WTC11 (cell line): Measurements from ENCODE around the gene ADPGK. TPM values are rescaled to one million over a fixed set of nuclear protein-coding genes. Genes with fewer than 3 reads are reported as not detected.

Experiments used
- ATAC-seq: fragments of 200-7000 bp; cut with Tn5 transposase; 2 replicates; pipeline ENCODE4 v1.10.0; 2021; ENCODE audit warnings: mild to moderate bottlenecking, moderate library complexity
- CTCF ChIA-PET: fragments of 300-600 bp; sonication (Branson Sonifier 250); formaldehyde crosslinking; loops from one replicate; lab custom pipeline; 2021; ENCODE audit warnings: antibody characterized with exemption; lab: Charles Lee
- POLR2A ChIA-PET: fragments of 350-600 bp; sonication (Branson Sonifier 250); formaldehyde crosslinking; loops from one replicate; lab custom pipeline; 2021; ENCODE audit warnings: antibody characterized with exemption; lab: Charles Lee
- DNase-seq: peaks from one replicate; pipeline ENCODE4 v3.0.0; 2021; ENCODE audit warnings: low spot score
- H3K27ac Mint-ChIP-seq: 2 replicates; pipeline ENCODE4 v1.8.0; 2021; ENCODE audit warnings: mixed read lengths
- H3K27me3 Mint-ChIP-seq: 2 replicates; pipeline ENCODE4 v1.8.0; 2021; ENCODE audit warnings: low read depth, mild to moderate bottlenecking, moderate library complexity, mixed read lengths
- H3K36me3 Mint-ChIP-seq: 2 replicates; pipeline ENCODE4 v1.8.0; 2021; ENCODE audit warnings: mixed read lengths
- H3K4me1 Mint-ChIP-seq: 2 replicates; pipeline ENCODE4 v1.8.0; 2022; ENCODE audit warnings: mixed read lengths
- H3K4me3 Mint-ChIP-seq: 2 replicates; pipeline ENCODE4 v1.8.0; 2021; ENCODE audit warnings: mild to moderate bottlenecking, moderate library complexity, mixed read lengths
- H3K9me3 Mint-ChIP-seq: 2 replicates; pipeline ENCODE4 v1.8.0; 2021; ENCODE audit warnings: mixed read lengths
- AR ChIP-seq: fragments of 250-450 bp; sonication (Bioruptor Pico); IDR thresholded peaks from 2 replicates; pipeline ENCODE4 v1.9.0; 2021; ENCODE audit warnings: mild to moderate bottlenecking
- ATF6 ChIP-seq: sonication (generic); formaldehyde crosslinking; IDR thresholded peaks from 2 replicates; pipeline ENCODE4 v1.8.1; 2023; ENCODE audit warnings: mild to moderate bottlenecking, missing genetic modification reagents
- CDX4 ChIP-seq: fragments of 250-450 bp; sonication (Bioruptor Pico); IDR thresholded peaks from 2 replicates; pipeline ENCODE4 v1.9.0; 2021; ENCODE audit warnings: moderate library complexity, mild to moderate bottlenecking, inconsistent platforms, borderline replicate concordance
- ERG ChIP-seq: fragments of 250-450 bp; sonication (Bioruptor Pico); IDR thresholded peaks from 2 replicates; pipeline ENCODE4 v1.8.0; 2021; ENCODE audit warnings: mild to moderate bottlenecking
- FOXJ3 ChIP-seq: sonication (generic); formaldehyde crosslinking; IDR thresholded peaks from 2 replicates; pipeline ENCODE4 v1.9.0; 2021; ENCODE audit warnings: missing genetic modification reagents, mild to moderate bottlenecking, borderline replicate concordance
- MAX ChIP-seq: sonication (generic); formaldehyde crosslinking; IDR thresholded peaks from 2 replicates; pipeline ENCODE4 v1.8.0; 2022; ENCODE audit warnings: mild to moderate bottlenecking, missing genetic modification reagents
- MXD4 ChIP-seq: fragments of 250-450 bp; sonication (Bioruptor Pico); IDR thresholded peaks from 2 replicates; pipeline ENCODE4 v1.8.0; 2021; ENCODE audit warnings: mild to moderate bottlenecking, moderate library complexity, borderline replicate concordance
- NR3C1 ChIP-seq: sonication (generic); formaldehyde crosslinking; conservative IDR thresholded peaks from 2 replicates; pipeline ENCODE4 v1.8.1; 2023; ENCODE audit warnings: low read depth, mild to moderate bottlenecking, missing genetic modification reagents
- PREB ChIP-seq: sonication (generic); formaldehyde crosslinking; IDR thresholded peaks from 2 replicates; pipeline ENCODE4 v1.8.1; 2022; ENCODE audit warnings: mild to moderate bottlenecking, missing genetic modification reagents, moderate library complexity, borderline replicate concordance
- SMAD3 ChIP-seq: sonication (generic); formaldehyde crosslinking; IDR thresholded peaks from 2 replicates; pipeline ENCODE4 v1.8.0; 2022; ENCODE audit warnings: missing genetic modification reagents, mild to moderate bottlenecking, borderline replicate concordance
- SP1 ChIP-seq: sonication (generic); formaldehyde crosslinking; conservative IDR thresholded peaks from 2 replicates; pipeline ENCODE4 v1.8.1; 2022; ENCODE audit warnings: missing genetic modification reagents
- STAT6 ChIP-seq: sonication (generic); formaldehyde crosslinking; conservative IDR thresholded peaks from 2 replicates; pipeline ENCODE4 v1.8.1; 2023; ENCODE audit warnings: mild to moderate bottlenecking, low read depth, missing genetic modification reagents, moderate library complexity
- TCF7 ChIP-seq: sonication (generic); formaldehyde crosslinking; IDR thresholded peaks from 2 replicates; pipeline ENCODE4 v1.8.0; 2022; ENCODE audit warnings: mild to moderate bottlenecking, low read depth, missing genetic modification reagents, moderate library complexity
- TEAD4 ChIP-seq: sonication (generic); formaldehyde crosslinking; IDR thresholded peaks from 2 replicates; pipeline ENCODE4 v1.8.0; 2022; ENCODE audit warnings: mild to moderate bottlenecking, missing genetic modification reagents
- USF2 ChIP-seq: sonication (generic); formaldehyde crosslinking; IDR thresholded peaks from 2 replicates; pipeline ENCODE4 v1.8.1; 2023; ENCODE audit warnings: mild to moderate bottlenecking, missing genetic modification reagents, moderate library complexity
- ZNF138 ChIP-seq: sonication (generic); formaldehyde crosslinking; conservative IDR thresholded peaks from 2 replicates; pipeline ENCODE4 v1.8.1; 2022; ENCODE audit warnings: mild to moderate bottlenecking, moderate library complexity, missing genetic modification reagents
- ZNF219 ChIP-seq: sonication (generic); formaldehyde crosslinking; IDR thresholded peaks from 2 replicates; pipeline ENCODE4 v1.8.0; 2023; ENCODE audit warnings: missing genetic modification reagents, mild to moderate bottlenecking, borderline replicate concordance
- ZNF263 ChIP-seq: sonication (generic); formaldehyde crosslinking; IDR thresholded peaks from 2 replicates; pipeline ENCODE4 v1.8.1; 2022; ENCODE audit warnings: low read depth, mild to moderate bottlenecking, moderate library complexity, missing genetic modification reagents
- ZNF423 ChIP-seq: fragments of 250-450 bp; sonication (Bioruptor Pico); IDR thresholded peaks from 2 replicates; pipeline ENCODE4 v2.1.2; 2022; ENCODE audit warnings: mild to moderate bottlenecking, moderate library complexity
- total RNA-seq: library from RNA; stranded (reverse); gene quantifications from 3 replicates; pipeline ENCODE4 v1.2.3, GENCODE V29; 2021

Gene ADPGK
- total RNA-seq, 1 experiment from 2014 or later: 37.9 TPM

GRCh38 chr15:72771329-72771725 lies 12.2 kb downstream of the ADPGK start:
- peaks cover 64% of the 10 kb centered on the region for H3K36me3 Mint-ChIP-seq
- ATAC-seq (no peak), DNase-seq (no peak)
- no peak for TF ChIP-seq ZNF219 (CRISPR knock-in tag)
- TF ChIP-seq ZNF423: no peak
- no peak for TF ChIP-seq PREB
- TF ChIP-seq MXD4: no peak
- TF ChIP-seq STAT6: no peak
- no peak for TF ChIP-seq ERG (CRISPR knock-in tag)
- no peak for TF ChIP-seq AR (CRISPR knock-in tag)
- TF ChIP-seq ATF6 (CRISPR knock-in tag): no peak
- no peak for TF ChIP-seq ZNF263 (CRISPR knock-in tag)
- no peak for TF ChIP-seq USF2 (CRISPR knock-in tag)
- no peak for TF ChIP-seq TEAD4 (CRISPR knock-in tag)
- TF ChIP-seq ZNF138 (CRISPR knock-in tag): no peak
- TF ChIP-seq CDX4: no peak
- no peak for TF ChIP-seq MAX (CRISPR knock-in tag)
- TF ChIP-seq NR3C1 (CRISPR knock-in tag): no peak
- TF ChIP-seq TCF7 (CRISPR knock-in tag): no peak
- TF ChIP-seq SP1 (CRISPR knock-in tag): no peak
- TF ChIP-seq FOXJ3 (CRISPR knock-in tag): no peak
- TF ChIP-seq SMAD3 (CRISPR knock-in tag): no peak
- H3K4me3 Mint-ChIP-seq: no peak overlapping the region
- ChIA-PET CTCF (interaction anchor here (1.0 kb wide), 1 partner anchor 49 kb away, joined by 3 read pairs; no protein-coding TSS in a partner anchor), POLR2A (no interaction called here)
- no peaks in the 10 kb centered on the region for H3K4me1 Mint-ChIP-seq
- H3K27me3 Mint-ChIP-seq: no peaks in the 10 kb centered on the region; the same call in 1 of the 2 replicates
- H3K27ac Mint-ChIP-seq: no peak overlapping the region
- H3K9me3 Mint-ChIP-seq: peaks cover 21% of the 10 kb centered on the region
